CD14-positive monocyte (primary cell): ENCODE results near the gene OR1F1. TPM values are rescaled to one million over a fixed set of nuclear protein-coding genes. Genes with fewer than 3 reads are reported as not detected.

Source experiments
- DNase-seq, 3 donors: peaks; one replicate each; pipeline ENCODE4 v3.0.0-alpha.2; 2011 to 2022
- H2AFZ ChIP-seq: 2 replicates; pipeline ENCODE4 v1.6.0; 2012; ENCODE audit warnings: mild to moderate bottlenecking, low read depth, low read length, inconsistent platforms; ENCODE audit not compliant: insufficient read depth, poor library complexity, severe bottlenecking
- H3K27ac ChIP-seq, 2 donors: 1 replicate in 1 of 2; 2 replicates in 1 of 2; pipeline ENCODE4 v1.5.1; 2012 to 2013; ENCODE audit warnings: low read length in 2 of 2, control low read depth in 1 of 2, inconsistent platforms in 1 of 2, low read depth in 1 of 2, mild to moderate bottlenecking in 1 of 2
- H3K27me3 ChIP-seq, 2 donors: one replicate each; pipeline versions ENCODE4 v1.6.0 to v1.6.1; 2011 to 2013; ENCODE audit warnings: low read length in 2 of 2; ENCODE audit not compliant: control insufficient read depth in 2 of 2, insufficient read depth in 2 of 2
- H3K36me3 ChIP-seq, 2 donors: replicated peaks in 1 of 2; 1 replicate in 1 of 2; 2 replicates in 1 of 2; pipeline versions ENCODE4 v1.5.1 to v1.6.1; 2012 to 2013; ENCODE audit warnings: low read length in 2 of 2, control low read depth in 1 of 2, inconsistent platforms in 1 of 2, mild to moderate bottlenecking in 1 of 2; ENCODE audit not compliant: insufficient read depth in 2 of 2, control insufficient read depth in 1 of 2
- H3K4me1 ChIP-seq, 2 donors: 1 replicate in 1 of 2; 2 replicates in 1 of 2; pipeline versions ENCODE4 v1.5.1 to v1.6.1; 2012 to 2013; ENCODE audit warnings: low read length in 2 of 2, control low read depth in 1 of 2, inconsistent platforms in 1 of 2, mild to moderate bottlenecking in 1 of 2, moderate library complexity in 1 of 2; ENCODE audit not compliant: insufficient read depth in 2 of 2, control insufficient read depth in 1 of 2
- H3K4me2 ChIP-seq: replicated peaks from 2 replicates; pipeline ENCODE3; 2012; ENCODE audit warnings: low read length, moderate library complexity, mild to moderate bottlenecking; ENCODE audit not compliant: poor library complexity, severe bottlenecking; ENCODE audit errors: extremely low read depth
- H3K4me3 ChIP-seq, 3 experiments: fragments of 200-600 bp in 1 of 3; sonication (generic) in 1 of 3; replicated peaks in 1 of 3; 1 replicate in 2 of 3; 2 replicates in 1 of 3; pipeline ENCODE4 v1.5.1; 2011 to 2013; ENCODE audit warnings: low read length in 3 of 3, mild to moderate bottlenecking in 3 of 3, control low read depth in 2 of 3, low read depth in 2 of 3, inconsistent platforms in 1 of 3, moderate library complexity in 1 of 3
- H3K79me2 ChIP-seq: 2 replicates; pipeline ENCODE4 v1.6.0; 2012; ENCODE audit warnings: mild to moderate bottlenecking, control low read depth, inconsistent platforms, low read length, moderate library complexity; ENCODE audit not compliant: insufficient read depth
- H3K9ac ChIP-seq: 2 replicates; pipeline ENCODE4 v1.6.0; 2017; ENCODE audit warnings: low read length, mild to moderate bottlenecking; ENCODE audit not compliant: insufficient read depth, poor library complexity, severe bottlenecking
- H3K9me3 ChIP-seq, 2 donors: replicated peaks in 1 of 2; 1 replicate in 1 of 2; 2 replicates in 1 of 2; pipeline versions ENCODE4 v1.5.1 to v1.6.1; 2012 to 2013; ENCODE audit warnings: low read length in 2 of 2, control low read depth in 1 of 2; ENCODE audit not compliant: control insufficient read depth in 1 of 2, insufficient read depth in 1 of 2
- H4K20me1 ChIP-seq: 2 replicates; pipeline ENCODE4 v1.6.0; 2012; ENCODE audit warnings: mild to moderate bottlenecking, low read length, control low read depth, moderate library complexity; ENCODE audit not compliant: insufficient read depth
- H3K27ac Mint-ChIP-seq, 7 donors: one replicate each; pipeline ENCODE4 v1.8.0; 2020; ENCODE audit warnings: mild to moderate bottlenecking in 7 of 7, mixed read lengths in 7 of 7, moderate library complexity in 6 of 7, inconsistent platforms in 2 of 7
- H3K27me3 Mint-ChIP-seq, 3 donors: one replicate each; pipeline ENCODE4 v1.8.0; 2021 to 2022; ENCODE audit warnings: low read depth in 3 of 3, mild to moderate bottlenecking in 3 of 3, mixed read lengths in 3 of 3, moderate library complexity in 3 of 3, inconsistent platforms in 1 of 3
- H3K36me3 Mint-ChIP-seq, 2 donors: one replicate each; pipeline ENCODE4 v1.8.0; 2020; ENCODE audit warnings: mixed read lengths in 2 of 2, inconsistent platforms in 1 of 2, mild to moderate bottlenecking in 1 of 2
- H3K4me1 Mint-ChIP-seq: one replicate; pipeline ENCODE4 v1.8.0; 2020; ENCODE audit warnings: mild to moderate bottlenecking, mixed read lengths
- H3K4me3 Mint-ChIP-seq, 2 donors: one replicate each; pipeline ENCODE4 v1.8.0; 2020; ENCODE audit warnings: mild to moderate bottlenecking in 2 of 2, mixed read lengths in 2 of 2, moderate library complexity in 1 of 2
- H3K9me3 Mint-ChIP-seq, 7 donors: one replicate each; pipeline ENCODE4 v1.8.0; 2020 to 2022; ENCODE audit warnings: mixed read lengths in 7 of 7, mild to moderate bottlenecking in 6 of 7, moderate library complexity in 6 of 7, inconsistent platforms in 2 of 7
- WGBS: methylation state at CpG from one replicate; pipeline ENCODE4 v1.1.5; 2013; ENCODE audit warnings: missing lambda C conversion rate; ENCODE audit not compliant: insufficient coverage; 5-methylcytosine and 5-hydroxymethylcytosine counted together
- intact Hi-C, 2 donors: fragments of 100-400 bp; cut with micrococcal nuclease; formaldehyde crosslinking; loops; one replicate each; pipeline versions ENCODE4 v1.15.0 to v1.15.1; 2023
- polyA plus RNA-seq, 3 donors: library from polyadenylated mRNA; depleted of rRNA in 1 of 3; unstranded in 2 of 3; stranded (reverse) in 1 of 3; fragments of 300-500 nt in 2 of 3; fragments of >200 nt in 1 of 3; fragmentation: Illumina TruSeq in 2 of 3; gene quantifications; 1 replicate in 2 of 3; 2 replicates in 1 of 3; pipeline ENCODE4 v1.2.3, GENCODE V29; 2012 to 2021
- TF ChIP-seq, protein P1 (sequence below): fragments of 200-600 bp; IDR thresholded peaks from one replicate; pipeline ENCODE4 v1.8.0; 2022; ENCODE audit warnings: antibody characterized with exemption, mild to moderate bottlenecking

OR1F1 gene
- polyA plus RNA-seq, 3 donors: not detected

DNA sequence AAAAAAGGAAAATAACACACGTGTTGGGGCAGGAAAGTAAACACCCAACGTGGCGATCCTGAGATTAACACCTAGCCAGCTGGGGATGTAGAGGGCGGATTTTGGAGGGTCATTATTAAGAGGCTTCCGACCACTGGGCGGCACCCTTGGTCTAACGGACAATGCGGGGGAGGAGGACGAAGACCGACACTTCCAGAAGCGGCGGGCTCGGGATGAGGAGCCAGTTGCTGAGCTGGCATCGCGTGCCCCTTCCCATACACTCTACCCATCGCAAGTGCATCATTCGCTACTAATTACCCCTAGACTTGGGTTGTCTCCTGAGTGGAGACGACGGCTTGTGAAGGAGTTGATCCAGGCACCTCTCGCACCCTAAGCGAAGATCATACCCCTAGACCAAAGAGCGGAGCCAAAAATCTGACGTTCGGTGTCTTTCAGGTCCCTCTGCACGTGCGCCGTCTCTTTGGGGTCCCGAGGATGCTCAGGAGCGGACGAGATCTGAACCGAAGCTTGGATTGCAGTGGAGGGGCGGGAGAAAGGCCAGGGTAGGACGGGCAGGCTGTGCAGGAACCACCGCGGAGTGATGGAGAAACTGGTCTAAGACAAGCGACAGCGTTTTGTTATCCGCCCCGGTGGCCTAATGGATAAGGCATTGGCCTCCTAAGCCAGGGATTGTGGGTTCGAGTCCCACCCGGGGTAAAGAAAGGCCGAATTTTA, 35.6 kb upstream of the OR1F1 start:
- Histone ChIP-seq H3K4me1 (peaks cover 35 to 40% of the 10 kb centered on the region in 2 donors), H3K4me2 (peak overlapping the region; percentile 85), H4K20me1 (no peaks in the 10 kb centered on the region), H3K4me3 (peak overlapping the region in 2 of 3 experiments; percentile 21 to 69), H3K36me3 (no peaks in the 10 kb centered on the region), H3K9me3 (no peaks in the 10 kb centered on the region), H3K79me2 (no peaks in the 10 kb centered on the region), H3K9ac (no peak overlapping the region), H3K27me3 (peaks cover 7 to 57% of the 10 kb centered on the region in 2 donors), H3K27ac (no peak overlapping the region), H2AFZ (peak overlapping the region; percentile 57)
- Mint-ChIP-seq H3K4me1 (peaks cover 34% of the 10 kb centered on the region), H3K4me3 (peak overlapping the region; percentile 82 to 90), H3K9me3 (peaks cover 0 to 15% (median 13%) of the 10 kb centered on the region in 7 donors), H3K36me3 (peaks cover 4 to 7% of the 10 kb centered on the region in 2 donors), H3K27ac (peak overlapping the region in 4 of 7 donors; percentile 15 to 53 (median 44)), H3K27me3 (peaks cover 53 to 70% (median 63%) of the 10 kb centered on the region in 3 donors)
- TF ChIP-seq, protein P1, sequence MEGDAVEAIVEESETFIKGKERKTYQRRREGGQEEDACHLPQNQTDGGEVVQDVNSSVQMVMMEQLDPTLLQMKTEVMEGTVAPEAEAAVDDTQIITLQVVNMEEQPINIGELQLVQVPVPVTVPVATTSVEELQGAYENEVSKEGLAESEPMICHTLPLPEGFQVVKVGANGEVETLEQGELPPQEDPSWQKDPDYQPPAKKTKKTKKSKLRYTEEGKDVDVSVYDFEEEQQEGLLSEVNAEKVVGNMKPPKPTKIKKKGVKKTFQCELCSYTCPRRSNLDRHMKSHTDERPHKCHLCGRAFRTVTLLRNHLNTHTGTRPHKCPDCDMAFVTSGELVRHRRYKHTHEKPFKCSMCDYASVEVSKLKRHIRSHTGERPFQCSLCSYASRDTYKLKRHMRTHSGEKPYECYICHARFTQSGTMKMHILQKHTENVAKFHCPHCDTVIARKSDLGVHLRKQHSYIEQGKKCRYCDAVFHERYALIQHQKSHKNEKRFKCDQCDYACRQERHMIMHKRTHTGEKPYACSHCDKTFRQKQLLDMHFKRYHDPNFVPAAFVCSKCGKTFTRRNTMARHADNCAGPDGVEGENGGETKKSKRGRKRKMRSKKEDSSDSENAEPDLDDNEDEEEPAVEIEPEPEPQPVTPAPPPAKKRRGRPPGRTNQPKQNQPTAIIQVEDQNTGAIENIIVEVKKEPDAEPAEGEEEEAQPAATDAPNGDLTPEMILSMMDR: peak; percentile 42
- intact Hi-C loops: loop anchor here in 1 of 2 donors (10.0 kb wide), 2 partner anchors 48 to 302 kb away; no protein-coding TSS in a partner anchor
- DNase-seq: peak; percentile 67 to 77 (median 71)
- WGBS: 0% methylated on average over 32 of the region's 42 CpGs

DNA sequence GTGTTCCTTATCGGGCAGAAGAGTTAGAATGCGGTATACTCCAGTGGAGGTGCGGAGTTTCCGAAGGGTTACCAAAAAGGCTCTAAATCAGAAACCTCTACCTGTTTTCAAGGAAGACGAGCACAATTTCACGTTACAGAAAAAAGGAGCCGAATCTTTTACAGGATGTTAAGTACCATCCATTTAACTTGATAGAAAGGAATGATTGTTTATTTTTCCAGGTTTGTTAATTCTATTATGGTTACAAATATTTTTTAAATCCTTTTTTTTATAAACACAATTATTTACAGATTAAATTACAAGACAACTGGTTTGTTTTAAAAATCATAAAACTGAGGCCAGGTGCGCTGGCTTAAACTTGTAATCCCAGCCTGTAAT, 35.0 kb upstream of the OR1F1 start:
- DNase-seq: no peak
- peaks cover 9 to 11% of the 10 kb centered on the region in 2 donors for H3K36me3 Mint-ChIP-seq
- Histone ChIP-seq H3K4me2 (peak overlapping the region; percentile 85), H3K4me3 (peak overlapping the region in 1 of 3 experiments; percentile 69), H4K20me1 (no peaks in the 10 kb centered on the region), H3K27ac (no peak overlapping the region), H3K9me3 (no peaks in the 10 kb centered on the region), H2AFZ (no peak overlapping the region), H3K36me3 (no peaks in the 10 kb centered on the region), H3K79me2 (no peaks in the 10 kb centered on the region), H3K9ac (no peak overlapping the region), H3K4me1 (peaks cover 41 to 45% of the 10 kb centered on the region in 2 donors), H3K27me3 (peaks cover 7 to 63% of the 10 kb centered on the region in 2 donors)
- H3K27ac Mint-ChIP-seq: no peak overlapping the region
- peak overlapping the region; percentile 82 to 90 for H3K4me3 Mint-ChIP-seq
- peaks cover 40% of the 10 kb centered on the region for H3K4me1 Mint-ChIP-seq
- no CpG with 5 or more reads among the region's 8 CpGs for WGBS
- H3K9me3 Mint-ChIP-seq: peaks cover 0 to 21% (median 18%) of the 10 kb centered on the region in 7 donors
- peaks cover 58 to 74% (median 67%) of the 10 kb centered on the region in 3 donors for H3K27me3 Mint-ChIP-seq
- TF ChIP-seq, protein P1: no peak
- intact Hi-C loops: loop anchor here in 1 of 2 donors (10.0 kb wide), 2 partner anchors 48 to 302 kb away; no protein-coding TSS in a partner anchor
